ENCODE results near the gene MFSD1.

Gene MFSD1

GRCh38 chr3:158847885-158848284 is 46.0 kb downstream of the MFSD1 start (continued):
- no peak for TF ChIP-seq TSHZ2 (CRISPR knock-in tag; IDR thresholded peaks at IDR 0.05)
- no peak for TF ChIP-seq OSR1 (CRISPR knock-in tag; IDR thresholded peaks at IDR 0.05)
- no peak for TF ChIP-seq PPARA (CRISPR knock-in tag; IDR thresholded peaks at IDR 0.05; ENCODE audit: borderline replicate concordance)
- TF ChIP-seq POU6F1 (CRISPR knock-in tag; IDR thresholded peaks at IDR 0.05; ENCODE audit: borderline replicate concordance, low read depth) = no peak

GRCh38 chr3:158849757-158850156 is 47.9 kb downstream of the MFSD1 start:
- no peak for ATAC-seq
- no peak for TF ChIP-seq BACH2 (CRISPR knock-in tag; IDR thresholded peaks at IDR 0.05; ENCODE audit: borderline replicate concordance)
- TF ChIP-seq ESRRG (CRISPR knock-in tag; IDR thresholded peaks at IDR 0.05) = no peak
- no peak for TF ChIP-seq POU6F1 (CRISPR knock-in tag; IDR thresholded peaks at IDR 0.05; ENCODE audit: borderline replicate concordance, low read depth)
- no peak for TF ChIP-seq ZFP3 (CRISPR knock-in tag; IDR thresholded peaks at IDR 0.05)
- TF ChIP-seq ZNF8 (CRISPR knock-in tag; IDR thresholded peaks at IDR 0.05) = no peak
- TF ChIP-seq RARB (CRISPR knock-in tag; IDR thresholded peaks at IDR 0.05) = no peak
- TF ChIP-seq CSDC2 (CRISPR knock-in tag; IDR thresholded peaks at IDR 0.05) = no peak
- TF ChIP-seq ZNF565 (CRISPR knock-in tag; conservative IDR thresholded peaks at IDR 0.05; ENCODE audit: low read depth) = no peak
- no peak for TF ChIP-seq TSHZ2 (CRISPR knock-in tag; IDR thresholded peaks at IDR 0.05)
- TF ChIP-seq CSRNP3 (CRISPR knock-in tag; IDR thresholded peaks at IDR 0.05) = no peak
- no peak for TF ChIP-seq ISL1 (CRISPR knock-in tag; IDR thresholded peaks at IDR 0.05)

GRCh38 chr3:158859362-158859761 is 57.5 kb downstream of the MFSD1 start:
- TF ChIP-seq ZC3H10 (CRISPR knock-in tag; IDR thresholded peaks at IDR 0.05) = no peak
- no peak for TF ChIP-seq BACH2 (CRISPR knock-in tag; IDR thresholded peaks at IDR 0.05; ENCODE audit: borderline replicate concordance)
- no peak for TF ChIP-seq ZFP3 (CRISPR knock-in tag; IDR thresholded peaks at IDR 0.05)
- no peak for TF ChIP-seq PPARA (CRISPR knock-in tag; IDR thresholded peaks at IDR 0.05; ENCODE audit: borderline replicate concordance)
- TF ChIP-seq ZNF70 (CRISPR knock-in tag; IDR thresholded peaks at IDR 0.05) = no peak
- TF ChIP-seq CSDC2 (CRISPR knock-in tag; IDR thresholded peaks at IDR 0.05) = no peak
- TF ChIP-seq, protein P1, sequence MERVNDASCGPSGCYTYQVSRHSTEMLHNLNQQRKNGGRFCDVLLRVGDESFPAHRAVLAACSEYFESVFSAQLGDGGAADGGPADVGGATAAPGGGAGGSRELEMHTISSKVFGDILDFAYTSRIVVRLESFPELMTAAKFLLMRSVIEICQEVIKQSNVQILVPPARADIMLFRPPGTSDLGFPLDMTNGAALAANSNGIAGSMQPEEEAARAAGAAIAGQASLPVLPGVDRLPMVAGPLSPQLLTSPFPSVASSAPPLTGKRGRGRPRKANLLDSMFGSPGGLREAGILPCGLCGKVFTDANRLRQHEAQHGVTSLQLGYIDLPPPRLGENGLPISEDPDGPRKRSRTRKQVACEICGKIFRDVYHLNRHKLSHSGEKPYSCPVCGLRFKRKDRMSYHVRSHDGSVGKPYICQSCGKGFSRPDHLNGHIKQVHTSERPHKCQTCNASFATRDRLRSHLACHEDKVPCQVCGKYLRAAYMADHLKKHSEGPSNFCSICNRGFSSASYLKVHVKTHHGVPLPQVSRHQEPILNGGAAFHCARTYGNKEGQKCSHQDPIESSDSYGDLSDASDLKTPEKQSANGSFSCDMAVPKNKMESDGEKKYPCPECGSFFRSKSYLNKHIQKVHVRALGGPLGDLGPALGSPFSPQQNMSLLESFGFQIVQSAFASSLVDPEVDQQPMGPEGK (CRISPR knock-in tag; IDR thresholded peaks at IDR 0.05; ENCODE audit: borderline replicate concordance) = no peak
- no peak for TF ChIP-seq TSHZ2 (CRISPR knock-in tag; IDR thresholded peaks at IDR 0.05)
- TF ChIP-seq, protein P2, sequence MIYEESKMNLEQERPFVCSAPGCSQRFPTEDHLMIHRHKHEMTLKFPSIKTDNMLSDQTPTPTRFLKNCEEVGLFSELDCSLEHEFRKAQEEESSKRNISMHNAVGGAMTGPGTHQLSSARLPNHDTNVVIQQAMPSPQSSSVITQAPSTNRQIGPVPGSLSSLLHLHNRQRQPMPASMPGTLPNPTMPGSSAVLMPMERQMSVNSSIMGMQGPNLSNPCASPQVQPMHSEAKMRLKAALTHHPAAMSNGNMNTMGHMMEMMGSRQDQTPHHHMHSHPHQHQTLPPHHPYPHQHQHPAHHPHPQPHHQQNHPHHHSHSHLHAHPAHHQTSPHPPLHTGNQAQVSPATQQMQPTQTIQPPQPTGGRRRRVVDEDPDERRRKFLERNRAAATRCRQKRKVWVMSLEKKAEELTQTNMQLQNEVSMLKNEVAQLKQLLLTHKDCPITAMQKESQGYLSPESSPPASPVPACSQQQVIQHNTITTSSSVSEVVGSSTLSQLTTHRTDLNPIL (CRISPR knock-in tag; IDR thresholded peaks at IDR 0.05; ENCODE audit: low read depth) = no peak
- no peak for ATAC-seq
